ENCODE data around the gene ZFHX3. TPM values are rescaled to one million over a fixed set of nuclear protein-coding genes. Genes with fewer than 3 reads are reported as not detected.
"Not testable (repeated sequence)": the region's sequence is repeated elsewhere in the genome, so short reads cannot be mapped to it uniquely, and the experiment has no call there.

ZFHX3 gene
- total and polyA plus RNA-seq, 2 donors (not counting 1 experiment from before 2014, with no cell fraction given) = 0.54 to 6.6 TPM

- no peak for DNase-seq
- ATAC-seq (ENCODE audit: low read depth) = no peak
- Histone ChIP-seq H3K9me3 (ENCODE audit: control extremely low read depth in 1 of 3, control insufficient read depth in 2 of 3, insufficient read depth in 1 of 3, low read length in 2 of 3) (peaks cover 0 to 5% (median 0%) of the 10 kb centered on the region in 3 donors), H3K4me1 (ENCODE audit: control insufficient read depth in 2 of 2, insufficient read depth in 2 of 2, low read length in 2 of 2) (peaks cover 10% of the 10 kb centered on the region in 2 donors), H3K27me3 (replicated peaks in 1 of 4; ENCODE audit: control extremely low read depth in 1 of 4, control insufficient read depth in 3 of 4, insufficient read depth in 4 of 4, low read length in 3 of 4) (peaks cover 0 to 19% (median 11%) of the 10 kb centered on the region in 4 experiments), H3K36me3 (replicated peaks in 1 of 2; ENCODE audit: control extremely low read depth in 1 of 2, control insufficient read depth in 1 of 2, extremely low read depth in 1 of 2, insufficient read depth in 2 of 2, low read length in 1 of 2) (no peaks in the 10 kb centered on the region), H3K27ac (ENCODE audit: low read length in 2 of 2) (no peak overlapping the region), H2AFZ (ENCODE audit: insufficient read depth, low read depth, low read length, poor library complexity, severe bottlenecking) (no peak overlapping the region), H3K79me2 (ENCODE audit: control insufficient read depth, insufficient read depth, low read length) (no peaks in the 10 kb centered on the region), H3K9ac (ENCODE audit: low read length) (no peak overlapping the region), H4K20me1 (ENCODE audit: control insufficient read depth, insufficient read depth, low read length, poor library complexity, severe bottlenecking) (no peaks in the 10 kb centered on the region), H3K4me3 (ENCODE audit: control extremely low read depth in 1 of 5, extremely low read depth in 1 of 5, insufficient read depth in 1 of 5, low read depth in 2 of 5, low read length in 4 of 5) (no peak overlapping the region), H3K4me2 (replicated peaks; ENCODE audit: low read depth, low read length, poor library complexity, severe bottlenecking) (no peak overlapping the region)
- intact Hi-C loops (cut with micrococcal nuclease) = no loop called here
- POLR2A ChIA-PET = no interaction called here
- CTCF ChIA-PET = no interaction called here
- Mint-ChIP-seq H3K27me3 (peaks cover 39% of the 10 kb centered on the region), H3K9me3 (ENCODE audit: insufficient read depth) (no peaks in the 10 kb centered on the region), H3K4me1 (peaks cover 12% of the 10 kb centered on the region), H3K27ac (no peak overlapping the region), H3K4me3 (no peak overlapping the region)
- WGBS (ENCODE audit: insufficient coverage) = 100% methylated on average over 1 of the region's 9 CpGs
- TF ChIP-seq EZH2 (IDR thresholded peaks at IDR 0.05; ENCODE audit: borderline replicate concordance, insufficient read depth, low read depth, low read length, poor library complexity, severe bottlenecking) (no peak), CTCF (IDR thresholded peaks at IDR 0.05) (no peak)
Measured at GRCh38 chr16:73074382-73074781, 26.5 kb upstream of the ZFHX3 start.

GRCh38 chr16:73072051-73072450 is 24.1 kb upstream of the ZFHX3 start:
- peaks cover 0 to 32% (median 13%) of the 10 kb centered on the region in 4 experiments for H3K27me3 ChIP-seq (replicated peaks in 1 of 4; ENCODE audit: control extremely low read depth in 1 of 4, control insufficient read depth in 3 of 4, insufficient read depth in 4 of 4, low read length in 3 of 4)
- Mint-ChIP-seq H3K27me3 (peaks cover 51% of the 10 kb centered on the region), H3K4me1 (peaks cover 12% of the 10 kb centered on the region)
- intact Hi-C loops (cut with micrococcal nuclease); H4K20me1 ChIP-seq (ENCODE audit: control insufficient read depth, insufficient read depth, low read length, poor library complexity, severe bottlenecking); H3K79me2 ChIP-seq (ENCODE audit: control insufficient read depth, insufficient read depth, low read length); H3K9me3 ChIP-seq (ENCODE audit: control extremely low read depth in 1 of 3, control insufficient read depth in 2 of 3, insufficient read depth in 1 of 3, low read length in 2 of 3); H3K27ac ChIP-seq (ENCODE audit: low read length in 2 of 2); H2AFZ ChIP-seq (ENCODE audit: insufficient read depth, low read depth, low read length, poor library complexity, severe bottlenecking); H3K36me3 ChIP-seq (replicated peaks in 1 of 2; ENCODE audit: control extremely low read depth in 1 of 2, control insufficient read depth in 1 of 2, extremely low read depth in 1 of 2, insufficient read depth in 2 of 2, low read length in 1 of 2); CTCF ChIA-PET; ATAC-seq (ENCODE audit: low read depth); H3K9me3 Mint-ChIP-seq (ENCODE audit: insufficient read depth); POLR2A ChIA-PET; H3K27ac Mint-ChIP-seq; H3K9ac ChIP-seq (ENCODE audit: low read length); DNase-seq; H3K4me3 Mint-ChIP-seq; H3K4me2 ChIP-seq (replicated peaks; ENCODE audit: low read depth, low read length, poor library complexity, severe bottlenecking); H3K4me3 ChIP-seq (ENCODE audit: control extremely low read depth in 1 of 5, extremely low read depth in 1 of 5, insufficient read depth in 1 of 5, low read depth in 2 of 5, low read length in 4 of 5): not testable (repeated sequence)
- peaks cover 10% of the 10 kb centered on the region in 2 donors for H3K4me1 ChIP-seq (ENCODE audit: control insufficient read depth in 2 of 2, insufficient read depth in 2 of 2, low read length in 2 of 2)
- WGBS (ENCODE audit: insufficient coverage) = 88% methylated on average over 2 of the region's 9 CpGs

Data from B cell (primary cell).